Measurements from ENCODE around the gene ZBTB7B.

ZBTB7B gene

DNA sequence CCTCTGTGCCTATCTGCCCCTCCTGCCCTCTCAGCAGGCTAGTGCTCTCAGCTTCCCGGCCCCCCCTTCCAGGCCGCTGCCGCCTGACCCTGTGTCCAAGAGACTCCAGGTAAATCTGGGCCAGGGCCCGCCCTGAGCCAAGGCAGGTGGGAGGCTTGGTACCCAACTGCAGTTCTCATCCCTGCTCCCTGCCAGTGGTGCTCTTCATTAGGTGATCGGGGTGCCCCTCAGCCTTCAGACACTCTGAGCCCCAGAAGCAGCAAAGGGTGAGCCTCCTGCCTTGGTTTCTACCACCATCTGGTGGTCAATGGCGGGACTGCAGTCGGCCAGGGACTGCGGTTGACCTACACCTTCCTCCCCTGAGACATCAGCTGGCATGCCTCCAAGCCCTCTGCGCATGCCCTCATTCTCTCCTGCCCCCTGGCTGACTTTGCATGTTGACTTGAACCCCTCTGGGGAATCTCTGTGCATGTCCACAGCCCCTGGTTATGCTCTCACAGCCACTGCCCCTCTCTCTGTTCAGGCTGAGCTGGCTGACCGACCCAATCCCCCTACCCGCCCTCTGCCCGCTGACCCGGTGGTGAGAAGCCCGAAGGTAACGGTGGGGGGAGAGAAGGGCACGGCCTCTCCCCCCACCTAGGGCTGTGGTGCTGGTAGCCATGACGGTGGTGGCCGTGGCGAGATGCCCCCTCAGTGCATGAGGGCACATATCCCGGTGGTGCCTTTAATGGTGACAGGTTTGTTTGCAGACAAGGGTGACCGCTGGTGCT is 59.0 kb downstream of the ZBTB7B start:
- TF ChIP-seq NFIC (IDR thresholded peaks at IDR 0.05) (peak; percentile 74), RAD21 (IDR thresholded peaks at IDR 0.05; ENCODE audit: low read depth) (peak; percentile 96), EP300 (IDR thresholded peaks at IDR 0.05; ENCODE audit: borderline replicate concordance) (no peak)

DNA sequence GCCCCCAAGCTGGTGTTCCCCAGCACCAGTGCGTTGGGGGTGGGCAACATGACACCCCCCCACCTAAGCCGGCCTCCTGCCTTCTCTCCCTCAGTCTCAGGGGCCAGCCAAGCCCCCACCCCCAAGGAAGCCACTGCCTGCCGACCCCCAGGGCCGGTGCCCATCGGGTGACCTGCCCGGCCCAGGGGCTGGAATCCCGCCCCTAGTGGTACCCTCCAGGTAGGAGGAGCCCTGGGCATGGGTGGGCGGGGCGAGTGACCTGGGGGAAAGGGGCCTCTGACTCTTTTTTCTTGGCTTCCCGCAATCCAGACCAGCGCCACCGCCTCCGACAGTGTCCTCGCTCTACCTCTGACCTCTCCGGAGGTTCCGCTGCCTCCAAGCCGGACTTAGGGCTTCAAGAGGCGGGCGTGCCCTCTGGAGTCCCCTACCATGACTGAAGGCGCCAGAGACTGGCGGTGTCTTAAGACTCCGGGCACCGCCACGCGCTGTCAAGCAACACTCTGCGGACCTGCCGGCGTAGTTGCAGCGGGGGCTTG is 59.6 kb downstream of the ZBTB7B start:
- no peak for TF ChIP-seq CEBPB (IDR thresholded peaks at IDR 0.05)
- no peak for TF ChIP-seq NFIC (IDR thresholded peaks at IDR 0.05)
- no peak for TF ChIP-seq EP300 (IDR thresholded peaks at IDR 0.05; ENCODE audit: borderline replicate concordance)
- TF ChIP-seq TCF12 (IDR thresholded peaks at IDR 0.05; ENCODE audit: low read depth): no peak
- no peak for TF ChIP-seq EGR1 (IDR thresholded peaks at IDR 0.05)
- TF ChIP-seq, protein P1, sequence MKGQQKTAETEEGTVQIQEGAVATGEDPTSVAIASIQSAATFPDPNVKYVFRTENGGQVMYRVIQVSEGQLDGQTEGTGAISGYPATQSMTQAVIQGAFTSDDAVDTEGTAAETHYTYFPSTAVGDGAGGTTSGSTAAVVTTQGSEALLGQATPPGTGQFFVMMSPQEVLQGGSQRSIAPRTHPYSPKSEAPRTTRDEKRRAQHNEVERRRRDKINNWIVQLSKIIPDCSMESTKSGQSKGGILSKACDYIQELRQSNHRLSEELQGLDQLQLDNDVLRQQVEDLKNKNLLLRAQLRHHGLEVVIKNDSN (IDR thresholded peaks at IDR 0.05): no peak
- TF ChIP-seq ZBTB7A (IDR thresholded peaks at IDR 0.05; ENCODE audit: low read depth): no peak
- no peak for TF ChIP-seq RAD21 (IDR thresholded peaks at IDR 0.05; ENCODE audit: low read depth)
- TF ChIP-seq YY1 (IDR thresholded peaks at IDR 0.05; ENCODE audit: low read depth): no peak
- TF ChIP-seq TEAD4 (IDR thresholded peaks at IDR 0.05): no peak
- TF ChIP-seq, protein P2, sequence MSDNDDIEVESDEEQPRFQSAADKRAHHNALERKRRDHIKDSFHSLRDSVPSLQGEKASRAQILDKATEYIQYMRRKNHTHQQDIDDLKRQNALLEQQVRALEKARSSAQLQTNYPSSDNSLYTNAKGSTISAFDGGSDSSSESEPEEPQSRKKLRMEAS (IDR thresholded peaks at IDR 0.05): no peak
- TF ChIP-seq, protein P3, sequence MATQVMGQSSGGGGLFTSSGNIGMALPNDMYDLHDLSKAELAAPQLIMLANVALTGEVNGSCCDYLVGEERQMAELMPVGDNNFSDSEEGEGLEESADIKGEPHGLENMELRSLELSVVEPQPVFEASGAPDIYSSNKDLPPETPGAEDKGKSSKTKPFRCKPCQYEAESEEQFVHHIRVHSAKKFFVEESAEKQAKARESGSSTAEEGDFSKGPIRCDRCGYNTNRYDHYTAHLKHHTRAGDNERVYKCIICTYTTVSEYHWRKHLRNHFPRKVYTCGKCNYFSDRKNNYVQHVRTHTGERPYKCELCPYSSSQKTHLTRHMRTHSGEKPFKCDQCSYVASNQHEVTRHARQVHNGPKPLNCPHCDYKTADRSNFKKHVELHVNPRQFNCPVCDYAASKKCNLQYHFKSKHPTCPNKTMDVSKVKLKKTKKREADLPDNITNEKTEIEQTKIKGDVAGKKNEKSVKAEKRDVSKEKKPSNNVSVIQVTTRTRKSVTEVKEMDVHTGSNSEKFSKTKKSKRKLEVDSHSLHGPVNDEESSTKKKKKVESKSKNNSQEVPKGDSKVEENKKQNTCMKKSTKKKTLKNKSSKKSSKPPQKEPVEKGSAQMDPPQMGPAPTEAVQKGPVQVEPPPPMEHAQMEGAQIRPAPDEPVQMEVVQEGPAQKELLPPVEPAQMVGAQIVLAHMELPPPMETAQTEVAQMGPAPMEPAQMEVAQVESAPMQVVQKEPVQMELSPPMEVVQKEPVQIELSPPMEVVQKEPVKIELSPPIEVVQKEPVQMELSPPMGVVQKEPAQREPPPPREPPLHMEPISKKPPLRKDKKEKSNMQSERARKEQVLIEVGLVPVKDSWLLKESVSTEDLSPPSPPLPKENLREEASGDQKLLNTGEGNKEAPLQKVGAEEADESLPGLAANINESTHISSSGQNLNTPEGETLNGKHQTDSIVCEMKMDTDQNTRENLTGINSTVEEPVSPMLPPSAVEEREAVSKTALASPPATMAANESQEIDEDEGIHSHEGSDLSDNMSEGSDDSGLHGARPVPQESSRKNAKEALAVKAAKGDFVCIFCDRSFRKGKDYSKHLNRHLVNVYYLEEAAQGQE (IDR thresholded peaks at IDR 0.05; ENCODE audit: low read depth): no peak
- no peak for TF ChIP-seq CREB1 (IDR thresholded peaks at IDR 0.05; ENCODE audit: low read depth)
- TF ChIP-seq FOXM1 (IDR thresholded peaks at IDR 0.05; ENCODE audit: borderline replicate concordance, low read depth): no peak
- TF ChIP-seq TAF1 (IDR thresholded peaks at IDR 0.05; ENCODE audit: low read depth): no peak

DNA sequence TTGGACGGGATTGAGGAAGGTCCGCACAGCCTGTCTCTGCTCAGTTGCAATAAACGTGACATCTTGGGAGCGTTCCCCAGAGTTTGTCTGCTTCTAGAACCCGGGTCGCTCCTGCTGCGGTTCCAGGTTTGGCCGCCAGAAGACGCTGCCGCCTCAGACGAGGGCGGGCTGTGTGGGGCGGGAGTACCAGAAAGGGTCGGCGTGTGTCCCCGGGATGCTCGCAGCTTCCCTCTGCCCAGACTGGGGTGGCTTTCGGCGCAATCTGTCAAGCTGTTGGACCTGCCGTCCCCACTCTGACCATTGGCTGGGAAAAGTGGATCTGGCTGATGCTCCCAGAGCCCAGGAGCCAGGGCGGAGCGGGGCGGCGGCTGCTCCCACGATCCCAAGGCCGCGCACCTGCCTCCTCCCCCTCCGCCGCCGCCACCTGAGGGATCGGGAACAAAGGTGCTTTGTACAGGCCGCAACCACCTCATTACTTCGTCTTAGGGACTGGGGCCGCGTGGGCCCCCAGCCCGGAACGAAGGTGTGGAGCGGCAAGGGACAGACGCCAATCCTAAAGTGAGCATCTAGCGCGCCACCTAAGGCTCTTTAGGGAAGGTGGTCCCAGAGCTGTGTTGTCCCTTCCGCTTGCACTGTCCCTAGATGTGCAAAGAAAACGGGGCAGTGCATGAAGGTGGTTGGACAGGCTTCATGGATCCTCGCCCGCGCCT is 60.3 kb downstream of the ZBTB7B start:
- no peak for TF ChIP-seq NFIC (IDR thresholded peaks at IDR 0.05)
- peak; percentile 19; the same call in 1 of the 2 replicates for TF ChIP-seq RAD21 (IDR thresholded peaks at IDR 0.05; ENCODE audit: low read depth)

DNA sequence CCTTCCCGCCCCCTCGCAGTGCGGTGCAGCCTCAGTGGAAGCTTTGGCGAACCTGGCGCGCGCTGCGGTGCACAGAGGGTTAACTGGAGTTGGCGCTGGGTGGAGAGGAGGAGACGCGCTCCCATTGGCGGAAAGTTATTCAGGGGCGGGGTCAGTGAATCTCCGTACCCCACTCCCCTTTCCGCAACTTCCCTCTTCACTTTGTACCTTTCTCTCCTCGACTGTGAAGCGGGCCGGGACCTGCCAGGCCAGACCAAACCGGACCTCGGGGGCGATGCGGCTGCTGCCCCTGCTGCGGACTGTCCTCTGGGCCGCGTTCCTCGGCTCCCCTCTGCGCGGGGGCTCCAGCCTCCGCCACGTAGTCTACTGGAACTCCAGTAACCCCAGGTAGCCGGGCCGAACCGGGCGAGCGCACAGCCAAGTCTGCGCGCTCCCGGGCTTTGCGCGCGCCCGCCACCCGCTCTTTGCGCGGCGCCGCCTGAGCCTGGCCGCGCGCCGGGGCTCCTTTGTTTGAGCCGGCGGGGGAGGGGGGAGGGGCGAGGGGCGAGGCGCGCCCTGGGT is 61.0 kb downstream of the ZBTB7B start, which contains the start of gene EFNA4:
Gene EFNA4, plus strand, starts transcription at position 191 of the 561 bp plus-strand sequence. Its CDS starts 84 bp downstream, at position 275.
- TF ChIP-seq TAF1 (IDR thresholded peaks at IDR 0.05; ENCODE audit: low read depth) (peak; percentile 74), ZBTB7A (IDR thresholded peaks at IDR 0.05; ENCODE audit: low read depth) (no peak), NFIC (IDR thresholded peaks at IDR 0.05) (peak; percentile 13; the same call in 1 of the 2 replicates)
- TF ChIP-seq, protein P1 (IDR thresholded peaks at IDR 0.05): no peak

DNA sequence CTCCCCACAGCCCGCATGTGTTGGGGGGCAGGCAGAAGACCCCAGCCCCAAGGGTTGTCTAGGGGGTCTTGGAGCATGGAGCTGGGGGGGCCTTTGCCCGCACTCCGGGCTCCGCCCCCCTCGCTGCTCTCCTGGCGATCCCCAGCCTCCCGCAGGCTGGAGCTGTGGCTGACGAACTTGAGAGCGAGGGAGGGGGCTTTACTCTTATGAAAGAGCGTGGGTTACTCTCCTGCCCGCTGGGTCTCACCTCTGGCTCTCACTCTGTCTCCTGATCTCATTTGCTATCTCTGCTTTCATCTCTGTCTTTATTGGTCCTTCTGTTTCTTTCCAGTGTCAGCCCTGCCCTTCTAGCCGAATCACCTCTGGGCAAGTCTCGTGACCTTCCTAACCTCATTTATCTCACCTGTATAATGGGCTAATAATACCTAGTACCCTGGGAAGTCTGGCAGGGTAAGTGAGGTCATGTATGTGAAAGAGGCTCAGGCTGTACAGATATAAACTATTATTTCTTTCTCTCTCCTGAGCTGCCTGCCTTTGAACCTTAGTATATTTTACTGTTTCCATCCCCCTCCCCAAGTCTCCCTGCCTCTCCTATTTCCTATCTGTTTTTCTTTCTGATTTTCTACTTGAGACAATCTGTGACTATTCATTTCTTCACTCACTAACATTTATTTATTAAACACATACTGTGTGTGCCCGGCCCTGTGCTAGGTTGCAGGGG is 61.7 kb downstream of the ZBTB7B start:
- TF ChIP-seq, protein P2 (IDR thresholded peaks at IDR 0.05): no peak
- TF ChIP-seq, protein P1 (IDR thresholded peaks at IDR 0.05): peak; percentile 54

DNA sequence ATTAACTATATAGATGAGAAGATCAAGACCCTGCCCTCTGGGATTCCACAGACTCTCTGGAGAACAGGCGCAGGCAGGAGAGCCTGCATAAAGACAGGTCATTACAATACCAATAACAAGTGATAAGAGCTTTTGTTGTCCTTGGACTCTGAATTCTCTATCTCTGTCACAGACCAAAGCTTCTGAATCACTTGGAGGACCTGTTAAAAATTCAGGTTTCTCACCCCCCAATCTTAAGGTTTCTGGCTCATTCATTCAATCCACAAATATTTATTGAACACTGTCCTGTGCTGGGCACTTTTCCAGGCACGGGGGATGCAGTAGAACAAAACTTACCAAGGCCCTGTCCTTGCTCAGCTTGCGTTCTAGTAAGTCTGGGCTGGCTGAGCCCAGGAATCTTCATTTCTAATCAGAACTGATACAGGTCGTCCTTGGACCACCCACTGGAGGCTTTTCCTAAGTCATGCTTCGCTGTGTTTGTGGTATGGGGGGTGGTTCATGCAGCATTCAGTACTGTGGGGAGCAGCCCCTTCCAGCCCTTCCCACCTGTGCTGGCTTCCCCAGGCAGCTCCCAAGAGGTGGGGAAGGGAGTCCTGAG is 62.3 kb downstream of the ZBTB7B start:
- no peak for TF ChIP-seq CREB1 (IDR thresholded peaks at IDR 0.05; ENCODE audit: low read depth)
- TF ChIP-seq EP300 (IDR thresholded peaks at IDR 0.05; ENCODE audit: borderline replicate concordance): no peak
- TF ChIP-seq TEAD4 (IDR thresholded peaks at IDR 0.05): no peak
- TF ChIP-seq, protein P1 (IDR thresholded peaks at IDR 0.05): no peak
- TF ChIP-seq FOXM1 (IDR thresholded peaks at IDR 0.05; ENCODE audit: borderline replicate concordance, low read depth): no peak
- TF ChIP-seq YY1 (IDR thresholded peaks at IDR 0.05; ENCODE audit: low read depth): no peak

Data from Ishikawa (cell line).